ENCODE results near the gene TAF6L. TPM values are rescaled to one million over a fixed set of nuclear protein-coding genes. Genes with fewer than 3 reads are reported as not detected.
A peak's percentile ranks its signal among the peaks of the same experiment; 100 is the strongest.

Gene TAF6L
- total and polyA plus RNA-seq, 9 of the 15 experiments (the other 6 are each of a cell fraction or from before 2014, with no cell fraction given): 0.04 to 45.5 (median 20.8) TPM

GRCh38 chr11:62805076-62805892 lies 34.1 kb downstream of the TAF6L start, which contains the start of gene NXF1 (continued):
- TF ChIP-seq ASH1L (IDR thresholded peaks at IDR 0.05; ENCODE audit: borderline replicate concordance, low read depth, partially characterized antibody) (no peak), PURB (CRISPR knock-in tag; IDR thresholded peaks at IDR 0.05; ENCODE audit: low read depth) (no peak), ZBTB17 (CRISPR knock-in tag; IDR thresholded peaks at IDR 0.05) (peak; percentile 84), PTTG1 (tag; IDR thresholded peaks at IDR 0.05; ENCODE audit: low read depth) (no peak), MAFG (tag; conservative IDR thresholded peaks at IDR 0.05) (no peak), ESRRA (IDR thresholded peaks at IDR 0.05; ENCODE audit: borderline replicate concordance, low read depth) (peak; percentile 83), NFE2 (IDR thresholded peaks at IDR 0.05; ENCODE audit: low read depth) (no peak), TRIM28 (IDR thresholded peaks at IDR 0.05) (no peak), SRSF3 (IDR thresholded peaks at IDR 0.05; ENCODE audit: insufficient read depth, low read length) (no peak), RCOR1 (IDR thresholded peaks at IDR 0.05; ENCODE audit: borderline replicate concordance in 1 of 2, low read depth in 2 of 2, low read length in 2 of 2) (no peak), MEF2A (IDR thresholded peaks at IDR 0.05; ENCODE audit: control insufficient read depth, low read depth, low read length) (0 out of 2 replicates have a peak, but pooled peaks have one; percentile 30), POLR3G (IDR thresholded peaks at IDR 0.05; ENCODE audit: extremely low read depth, insufficient read length, insufficient replicate concordance) (no peak), SREBF2 (CRISPR knock-in tag; IDR thresholded peaks at IDR 0.05) (no peak), MCM5 (IDR thresholded peaks at IDR 0.05; ENCODE audit: low read depth) (no peak), CBFA2T2 (conservative IDR thresholded peaks at IDR 0.05) (no peak), MYNN (IDR thresholded peaks at IDR 0.05) (peak; percentile 76; the same call in 1 of the 2 replicates), MYNN (CRISPR knock-in tag; IDR thresholded peaks at IDR 0.05) (no peak), CBX8 (IDR thresholded peaks at IDR 0.05; ENCODE audit: borderline replicate concordance, extremely low read depth, low read depth, low read length, poor library complexity, severe bottlenecking) (no peak), CREB3L1 (IDR thresholded peaks at IDR 0.05; ENCODE audit: borderline replicate concordance, low read depth) (0 out of 2 replicates have a peak, but pooled peaks have one; percentile 30), ZNF79 (CRISPR knock-in tag; IDR thresholded peaks at IDR 0.05; ENCODE audit: low read depth) (no peak), POLR2H (tag; IDR thresholded peaks at IDR 0.05; ENCODE audit: low read depth) (peak; percentile 98), TOE1 (IDR thresholded peaks at IDR 0.05; ENCODE audit: borderline replicate concordance) (0 out of 2 replicates have a peak, but pooled peaks have one; percentile 5), TOE1 (CRISPR knock-in tag; IDR thresholded peaks at IDR 0.05; ENCODE audit: borderline replicate concordance, low read depth) (peak; percentile 17; the same call in 1 of the 2 replicates), ZNF449 (CRISPR knock-in tag; IDR thresholded peaks at IDR 0.05) (no peak), ZNF174 (CRISPR knock-in tag; IDR thresholded peaks at IDR 0.05) (no peak)
- TF ChIP-seq, protein P1, sequence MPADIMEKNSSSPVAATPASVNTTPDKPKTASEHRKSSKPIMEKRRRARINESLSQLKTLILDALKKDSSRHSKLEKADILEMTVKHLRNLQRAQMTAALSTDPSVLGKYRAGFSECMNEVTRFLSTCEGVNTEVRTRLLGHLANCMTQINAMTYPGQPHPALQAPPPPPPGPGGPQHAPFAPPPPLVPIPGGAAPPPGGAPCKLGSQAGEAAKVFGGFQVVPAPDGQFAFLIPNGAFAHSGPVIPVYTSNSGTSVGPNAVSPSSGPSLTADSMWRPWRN (IDR thresholded peaks at IDR 0.05; ENCODE audit: low read depth): no peak
